H9 (cell line): ENCODE data around the gene ZNF329. TPM values are rescaled to one million over a fixed set of nuclear protein-coding genes. Genes with fewer than 3 reads are reported as not detected.

Experiments
- DNase-seq: peaks from one replicate; pipeline ENCODE4 v3.0.0-alpha.2; 2017
- H2AFZ ChIP-seq: one replicate; pipeline ENCODE4 v1.6.1; 2013; ENCODE audit warnings: mild to moderate bottlenecking, low read length, control low read depth, moderate library complexity
- H2AK5ac ChIP-seq: 2 replicates; pipeline ENCODE4 v1.6.1; 2013; ENCODE audit warnings: low read length, control low read depth, mixed read lengths; ENCODE audit not compliant: insufficient read length
- H2BK120ac ChIP-seq: one replicate; pipeline ENCODE4 v1.6.1; 2013; ENCODE audit warnings: low read depth, mild to moderate bottlenecking, low read length, control low read depth, inconsistent platforms; ENCODE audit not compliant: poor library complexity, severe bottlenecking
- H2BK12ac ChIP-seq: 2 replicates; pipeline ENCODE4 v1.6.1; 2013; ENCODE audit warnings: low read length, control low read depth, mixed read lengths, low read depth; ENCODE audit not compliant: insufficient read length
- H2BK15ac ChIP-seq: 2 replicates; pipeline ENCODE4 v1.6.1; 2013; ENCODE audit warnings: low read depth, low read length, control low read depth
- H2BK20ac ChIP-seq: one replicate; pipeline ENCODE4 v1.6.1; 2013; ENCODE audit warnings: low read depth, mild to moderate bottlenecking, low read length, control low read depth, inconsistent platforms; ENCODE audit not compliant: poor library complexity, severe bottlenecking
- H2BK5ac ChIP-seq: 2 replicates; pipeline ENCODE4 v1.6.1; 2013; ENCODE audit warnings: low read length, control low read depth, mixed read lengths; ENCODE audit not compliant: insufficient read length
- H3K14ac ChIP-seq: 2 replicates; pipeline ENCODE4 v1.6.1; 2013; ENCODE audit warnings: low read length, control low read depth; ENCODE audit not compliant: insufficient read depth
- H3K18ac ChIP-seq: 2 replicates; pipeline ENCODE4 v1.6.1; 2013; ENCODE audit warnings: low read depth, mild to moderate bottlenecking, mixed read lengths, low read length, control low read depth; ENCODE audit not compliant: insufficient read length
- H3K23ac ChIP-seq: 2 replicates; pipeline ENCODE4 v1.6.1; 2013; ENCODE audit warnings: low read length, control low read depth, mixed read lengths, low read depth; ENCODE audit not compliant: insufficient read length
- H3K23me2 ChIP-seq: 2 replicates; pipeline ENCODE4 v1.6.1; 2013; ENCODE audit warnings: low read depth, mild to moderate bottlenecking, mixed read lengths, low read length, control low read depth; ENCODE audit not compliant: insufficient read length, poor library complexity, severe bottlenecking
- H3K27ac ChIP-seq: 2 replicates; pipeline ENCODE4 v1.5.1; 2013; ENCODE audit warnings: low read length, control low read depth, mixed read lengths, low read depth; ENCODE audit not compliant: insufficient read length
- H3K27me3 ChIP-seq: 2 replicates; pipeline ENCODE4 v1.6.1; 2013; ENCODE audit warnings: low read length, control low read depth, inconsistent platforms; ENCODE audit not compliant: insufficient read depth
- H3K4ac ChIP-seq: 2 replicates; pipeline ENCODE4 v1.6.1; 2013; ENCODE audit warnings: low read depth, mild to moderate bottlenecking, control low read depth, inconsistent platforms, low read length, moderate library complexity
- H3K4me1 ChIP-seq: 2 replicates; pipeline ENCODE4 v1.6.1; 2013; ENCODE audit warnings: low read length, control low read depth, inconsistent platforms; ENCODE audit not compliant: insufficient read depth
- H3K4me2 ChIP-seq: 2 replicates; pipeline ENCODE4 v1.6.1; 2013; ENCODE audit warnings: low read length, control low read depth, mixed read lengths; ENCODE audit not compliant: insufficient read length, insufficient read depth
- H3K56ac ChIP-seq: 2 replicates; pipeline ENCODE4 v1.6.1; 2013; ENCODE audit warnings: low read depth, mild to moderate bottlenecking, mixed read lengths, low read length, control low read depth; ENCODE audit not compliant: insufficient read length
- H3K79me1 ChIP-seq: 2 replicates; pipeline ENCODE4 v1.6.1; 2013; ENCODE audit warnings: low read depth, mild to moderate bottlenecking, moderate library complexity, low read length, control low read depth, inconsistent platforms; ENCODE audit not compliant: insufficient read depth, poor library complexity, severe bottlenecking
- H3K79me2 ChIP-seq: 2 replicates; pipeline ENCODE4 v1.6.1; 2013; ENCODE audit warnings: low read length, control low read depth, inconsistent platforms; ENCODE audit not compliant: insufficient read depth
- H3K9ac ChIP-seq: 2 replicates; pipeline ENCODE4 v1.6.1; 2013; ENCODE audit warnings: low read length, control low read depth, mixed read lengths; ENCODE audit not compliant: insufficient read length; ENCODE audit errors: extremely low read depth
- H3K9me3 ChIP-seq: one replicate; pipeline ENCODE4 v1.6.1; 2013; ENCODE audit warnings: low read depth, low read length, inconsistent platforms; ENCODE audit not compliant: control insufficient read depth
- H3T11ph ChIP-seq: one replicate; pipeline ENCODE4 v1.6.1; 2013; ENCODE audit warnings: mild to moderate bottlenecking, low read length, control low read depth, inconsistent platforms
- H4K20me1 ChIP-seq: one replicate; pipeline ENCODE4 v1.6.1; 2013; ENCODE audit not compliant: control insufficient read depth, insufficient read length, insufficient read depth
- H4K5ac ChIP-seq: 2 replicates; pipeline ENCODE4 v1.6.1; 2013; ENCODE audit warnings: low read depth, mild to moderate bottlenecking, mixed read lengths, low read length, control low read depth; ENCODE audit not compliant: insufficient read length
- H4K8ac ChIP-seq: replicated peaks from 2 replicates; pipeline ENCODE4 v1.6.1; 2013; ENCODE audit warnings: low read length, control low read depth, mixed read lengths, low read depth; ENCODE audit not compliant: insufficient read length
- H4K91ac ChIP-seq: 2 replicates; pipeline ENCODE4 v1.6.1; 2013; ENCODE audit warnings: low read depth, mild to moderate bottlenecking, moderate library complexity, mixed read lengths, low read length, control low read depth; ENCODE audit not compliant: insufficient read length
- H3K27ac Mint-ChIP-seq, 3 experiments: 2 replicates in 2 of 3; 3 replicates in 1 of 3; pipeline ENCODE4 v1.8.0; 2020 to 2021; ENCODE audit warnings: mixed read lengths in 3 of 3, mild to moderate bottlenecking in 1 of 3, moderate library complexity in 1 of 3
- H3K27me3 Mint-ChIP-seq: 2 replicates; pipeline ENCODE4 v1.8.0; 2021; ENCODE audit warnings: low read depth, mild to moderate bottlenecking, moderate library complexity, mixed read lengths
- H3K36me3 Mint-ChIP-seq, 3 experiments: 2 replicates in 2 of 3; 3 replicates in 1 of 3; pipeline ENCODE4 v1.8.0; 2020 to 2021; ENCODE audit warnings: low read depth in 3 of 3, mixed read lengths in 3 of 3; ENCODE audit not compliant: insufficient read depth in 1 of 3
- H3K4me1 Mint-ChIP-seq, 2 experiments: 2 replicates each; pipeline ENCODE4 v1.8.0; 2020; ENCODE audit warnings: mixed read lengths in 2 of 2
- H3K4me3 Mint-ChIP-seq, 2 experiments: 2 replicates in 1 of 2; 3 replicates in 1 of 2; pipeline ENCODE4 v1.8.0; 2020 to 2021; ENCODE audit warnings: mild to moderate bottlenecking in 2 of 2, mixed read lengths in 2 of 2, moderate library complexity in 1 of 2
- H3K9me3 Mint-ChIP-seq, 2 experiments: 2 replicates in 1 of 2; 3 replicates in 1 of 2; pipeline ENCODE4 v1.8.0; 2020; ENCODE audit warnings: mild to moderate bottlenecking in 2 of 2, mixed read lengths in 2 of 2, moderate library complexity in 1 of 2
- WGBS: extraction: QIAGEN DNeasy Blood & Tissue Kit; methylation state at CpG from one replicate; pipeline ENCODE4 v1.1.7; 2013; ENCODE audit warnings: missing lambda C conversion rate, low lambda C conversion rate, mixed read lengths; ENCODE audit not compliant: insufficient read length; ENCODE audit errors: extremely low coverage; 5-methylcytosine and 5-hydroxymethylcytosine counted together
- total RNA-seq: library from RNA; stranded (reverse); gene quantifications from 2 replicates; pipeline ENCODE4 v1.2.1, GENCODE V29; 2021
- TF ChIP-seq, protein P1 (sequence below): fragments of 200-600 bp; sonication (generic); conservative IDR thresholded peaks from 3 replicates; pipeline ENCODE4 v1.8.0; 2021; ENCODE audit warnings: antibody characterized with exemption, mild to moderate bottlenecking

ZNF329 gene
- total RNA-seq, 1 experiment from 2014 or later: 12.1 TPM

DNA sequence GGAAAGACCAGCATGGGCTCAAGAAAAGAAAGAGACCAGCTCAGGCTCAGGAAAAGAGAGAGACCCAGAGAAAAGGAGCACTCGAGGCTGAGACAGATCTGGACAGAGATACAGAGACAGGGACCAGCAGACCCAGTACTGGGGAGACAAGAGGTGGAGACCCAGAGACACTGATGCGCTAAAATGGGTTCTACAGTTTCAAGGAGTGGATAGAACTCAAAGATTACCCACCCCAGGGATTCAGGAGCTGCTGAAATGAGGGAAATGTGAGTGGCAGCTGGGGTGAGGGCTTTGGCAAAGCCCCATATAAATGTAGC is 51.9 kb downstream of the ZNF329 start:
- peak overlapping the region; percentile 100 for H2BK12ac ChIP-seq
- H3K9me3 ChIP-seq: peaks cover 13% of the 10 kb centered on the region
- peak overlapping the region; percentile 67 for H3K9ac ChIP-seq
- peak overlapping the region; percentile 41 for H4K8ac ChIP-seq
- peak overlapping the region; percentile 100 for H3T11ph ChIP-seq
- H2BK5ac ChIP-seq: peak overlapping the region; percentile 92
- H3K27me3 ChIP-seq: no peaks in the 10 kb centered on the region
- Mint-ChIP-seq H3K4me1 (peaks cover 10 to 14% of the 10 kb centered on the region in 2 experiments), H3K27ac (peak overlapping the region; percentile 99 to 100 (median 99)), H3K9me3 (peaks cover 36 to 51% of the 10 kb centered on the region in 2 experiments), H3K27me3 (peaks cover 2% of the 10 kb centered on the region; the same call in 1 of the 2 replicates), H3K4me3 (peak overlapping the region; percentile 78 to 87), H3K36me3 (peaks cover 11 to 22% (median 21%) of the 10 kb centered on the region in 3 experiments)
- H2BK15ac ChIP-seq: no peak overlapping the region
- peak overlapping the region; percentile 100 for H2BK120ac ChIP-seq
- peak overlapping the region; percentile 63 for H3K56ac ChIP-seq
- no peak overlapping the region for H2AFZ ChIP-seq
- H3K14ac ChIP-seq: peak overlapping the region; percentile 99
- no peaks in the 10 kb centered on the region for H3K79me2 ChIP-seq
- H3K23ac ChIP-seq: no peak overlapping the region
- peak overlapping the region; percentile 55 for H3K27ac ChIP-seq
- peak overlapping the region; percentile 100 for H4K91ac ChIP-seq
- no peak for DNase-seq
- peak overlapping the region; percentile 53 for H3K4me2 ChIP-seq
- H2BK20ac ChIP-seq: peak overlapping the region; percentile 100
- peak overlapping the region; percentile 99 for H3K18ac ChIP-seq
- peak overlapping the region; percentile 76 for H2AK5ac ChIP-seq
- H3K79me1 ChIP-seq: peaks cover 9% of the 10 kb centered on the region
- peaks cover 10% of the 10 kb centered on the region for H3K23me2 ChIP-seq
- peak overlapping the region; percentile 100; the same call in 1 of the 2 replicates for H3K4ac ChIP-seq
- no peaks in the 10 kb centered on the region for H4K20me1 ChIP-seq
- peak overlapping the region; percentile 99 for H4K5ac ChIP-seq
- H3K4me1 ChIP-seq: peaks cover 6% of the 10 kb centered on the region; the same call in 1 of the 2 replicates
- WGBS: no CpG with 5 or more reads among the region's 2 CpGs
- TF ChIP-seq, protein P1, sequence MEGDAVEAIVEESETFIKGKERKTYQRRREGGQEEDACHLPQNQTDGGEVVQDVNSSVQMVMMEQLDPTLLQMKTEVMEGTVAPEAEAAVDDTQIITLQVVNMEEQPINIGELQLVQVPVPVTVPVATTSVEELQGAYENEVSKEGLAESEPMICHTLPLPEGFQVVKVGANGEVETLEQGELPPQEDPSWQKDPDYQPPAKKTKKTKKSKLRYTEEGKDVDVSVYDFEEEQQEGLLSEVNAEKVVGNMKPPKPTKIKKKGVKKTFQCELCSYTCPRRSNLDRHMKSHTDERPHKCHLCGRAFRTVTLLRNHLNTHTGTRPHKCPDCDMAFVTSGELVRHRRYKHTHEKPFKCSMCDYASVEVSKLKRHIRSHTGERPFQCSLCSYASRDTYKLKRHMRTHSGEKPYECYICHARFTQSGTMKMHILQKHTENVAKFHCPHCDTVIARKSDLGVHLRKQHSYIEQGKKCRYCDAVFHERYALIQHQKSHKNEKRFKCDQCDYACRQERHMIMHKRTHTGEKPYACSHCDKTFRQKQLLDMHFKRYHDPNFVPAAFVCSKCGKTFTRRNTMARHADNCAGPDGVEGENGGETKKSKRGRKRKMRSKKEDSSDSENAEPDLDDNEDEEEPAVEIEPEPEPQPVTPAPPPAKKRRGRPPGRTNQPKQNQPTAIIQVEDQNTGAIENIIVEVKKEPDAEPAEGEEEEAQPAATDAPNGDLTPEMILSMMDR: no peak
